ENCODE results near the gene CDC42EP4.
A peak's percentile ranks its signal among the peaks of the same experiment; 100 is the strongest.
"Not testable (repeated sequence)": the region's sequence is repeated elsewhere in the genome, so short reads cannot be mapped to it uniquely, and the experiment has no call there.

Gene CDC42EP4

DNA sequence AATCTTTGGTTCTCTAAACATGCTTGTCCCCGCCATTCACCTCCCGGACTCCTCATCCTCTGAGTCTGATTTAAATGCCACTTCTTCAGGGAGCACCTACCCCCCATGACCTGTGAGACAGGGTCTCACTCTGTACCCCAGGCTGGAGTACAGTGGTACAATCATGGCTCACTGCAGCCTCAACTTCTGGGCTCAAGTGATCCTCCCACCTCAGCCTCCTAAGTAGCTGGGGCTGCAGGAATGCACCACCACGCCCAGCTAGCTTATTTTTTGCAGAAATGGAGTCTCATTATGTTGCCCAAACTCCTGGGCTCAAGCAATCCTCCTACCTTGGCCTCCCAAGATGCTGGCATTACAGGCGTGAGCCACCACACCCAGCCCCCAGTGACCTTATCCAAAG, 37.3 kb downstream of the CDC42EP4 start:
- DNase-seq: no peak

DNA sequence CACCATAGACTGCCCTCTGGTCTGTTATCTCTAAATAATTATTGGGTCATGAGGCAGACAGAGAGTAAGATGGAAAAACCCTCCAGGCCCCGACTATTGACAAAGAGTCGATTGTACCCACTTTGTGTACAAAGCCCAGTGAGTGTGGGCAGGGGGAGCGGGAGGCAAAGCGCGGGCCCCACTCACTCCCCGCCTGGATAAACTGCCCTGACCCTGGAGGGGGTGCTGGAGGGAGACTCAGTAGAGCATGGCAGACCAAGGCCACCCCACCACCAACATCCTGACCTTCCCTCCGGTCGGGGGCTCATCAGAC, 38.9 kb downstream of the CDC42EP4 start:
- DNase-seq: no peak

DNA sequence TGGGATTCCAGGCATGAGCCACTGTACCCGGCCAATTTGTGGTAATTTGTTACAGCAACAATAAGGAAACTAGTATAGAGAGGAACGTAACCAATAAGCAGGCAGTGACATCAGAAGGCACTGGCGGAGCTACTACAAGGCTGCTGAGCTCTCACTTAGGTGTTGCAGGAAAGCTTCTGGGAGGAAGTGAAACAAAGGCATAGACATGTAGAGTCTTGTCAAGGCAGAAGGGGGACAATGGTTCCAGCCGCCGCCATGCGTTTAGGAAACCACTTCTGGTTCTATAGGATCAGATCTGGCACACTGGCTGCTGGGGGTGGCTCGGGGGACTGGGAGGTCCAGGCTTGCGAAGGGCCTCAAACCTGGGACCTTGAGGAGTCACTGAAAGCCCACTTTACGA, 40.7 kb downstream of the CDC42EP4 start:
- no peak for DNase-seq

DNA sequence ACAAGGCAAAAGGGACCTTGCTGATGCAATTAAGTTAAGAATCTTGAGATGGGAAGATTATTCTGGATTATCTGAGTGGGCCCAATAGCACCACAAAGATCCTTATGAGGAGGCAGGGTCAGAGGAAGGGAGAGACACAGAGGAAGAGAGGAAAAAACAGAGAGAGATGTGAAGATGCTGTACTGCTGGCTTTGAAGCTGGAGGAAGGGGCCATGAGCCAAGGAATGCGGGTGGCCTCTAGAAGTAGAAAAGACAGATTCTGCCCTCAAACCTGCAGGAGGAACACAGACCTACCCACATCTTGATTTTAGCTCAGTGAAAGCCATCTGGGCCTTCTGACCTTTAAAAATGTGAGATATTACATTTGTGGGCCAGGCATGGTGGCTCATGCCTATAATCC, 42.0 kb downstream of the CDC42EP4 start:
- no peak for DNase-seq

DNA sequence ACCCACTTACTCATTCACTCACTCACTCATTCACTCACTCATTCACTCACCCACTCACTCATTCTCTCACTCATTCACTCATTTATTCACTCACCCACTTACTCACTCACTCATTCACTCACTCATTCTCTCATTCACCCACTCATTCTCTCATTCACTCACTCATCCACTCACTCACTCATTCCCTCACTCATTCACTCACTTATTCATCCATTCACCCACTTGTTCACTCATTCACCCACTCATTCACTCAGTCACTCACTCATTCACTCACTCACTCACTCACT, 42.5 kb downstream of the CDC42EP4 start:
- no peak for DNase-seq

DNA sequence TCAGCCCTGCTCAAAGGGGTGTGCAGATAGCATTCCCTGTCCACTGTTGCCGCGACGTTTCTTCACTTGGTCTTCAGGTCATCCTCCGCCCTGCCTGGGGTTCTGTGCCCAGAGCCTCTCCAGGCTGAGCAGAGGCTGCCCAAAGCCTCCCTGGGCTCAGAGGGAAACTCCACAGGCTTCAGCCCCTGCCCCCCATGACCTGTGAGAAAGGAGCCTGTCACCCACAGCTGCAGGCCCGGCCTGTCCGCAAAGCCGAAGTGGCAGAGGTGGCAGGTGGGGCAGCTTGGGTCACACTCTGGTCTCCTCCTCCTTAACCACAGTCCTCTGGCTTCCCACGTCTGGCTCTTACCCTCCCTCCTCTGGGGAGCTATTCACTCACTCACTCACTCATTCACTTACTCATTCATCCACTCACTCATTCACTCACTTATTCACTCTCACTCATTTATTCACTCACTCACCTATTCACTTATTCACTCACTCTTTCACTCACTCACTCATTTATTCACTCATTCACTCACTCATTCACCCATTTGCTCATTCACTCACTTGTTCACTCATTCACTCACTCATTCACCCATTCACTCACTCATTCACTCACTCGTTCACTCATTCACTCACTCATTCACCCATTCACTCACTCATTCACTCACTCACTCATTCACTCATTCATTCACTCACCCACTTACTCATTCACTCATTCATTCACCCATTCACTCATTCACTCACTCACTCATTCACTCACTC, 43.0 kb downstream of the CDC42EP4 start:
- DNase-seq: no peak

DNA sequence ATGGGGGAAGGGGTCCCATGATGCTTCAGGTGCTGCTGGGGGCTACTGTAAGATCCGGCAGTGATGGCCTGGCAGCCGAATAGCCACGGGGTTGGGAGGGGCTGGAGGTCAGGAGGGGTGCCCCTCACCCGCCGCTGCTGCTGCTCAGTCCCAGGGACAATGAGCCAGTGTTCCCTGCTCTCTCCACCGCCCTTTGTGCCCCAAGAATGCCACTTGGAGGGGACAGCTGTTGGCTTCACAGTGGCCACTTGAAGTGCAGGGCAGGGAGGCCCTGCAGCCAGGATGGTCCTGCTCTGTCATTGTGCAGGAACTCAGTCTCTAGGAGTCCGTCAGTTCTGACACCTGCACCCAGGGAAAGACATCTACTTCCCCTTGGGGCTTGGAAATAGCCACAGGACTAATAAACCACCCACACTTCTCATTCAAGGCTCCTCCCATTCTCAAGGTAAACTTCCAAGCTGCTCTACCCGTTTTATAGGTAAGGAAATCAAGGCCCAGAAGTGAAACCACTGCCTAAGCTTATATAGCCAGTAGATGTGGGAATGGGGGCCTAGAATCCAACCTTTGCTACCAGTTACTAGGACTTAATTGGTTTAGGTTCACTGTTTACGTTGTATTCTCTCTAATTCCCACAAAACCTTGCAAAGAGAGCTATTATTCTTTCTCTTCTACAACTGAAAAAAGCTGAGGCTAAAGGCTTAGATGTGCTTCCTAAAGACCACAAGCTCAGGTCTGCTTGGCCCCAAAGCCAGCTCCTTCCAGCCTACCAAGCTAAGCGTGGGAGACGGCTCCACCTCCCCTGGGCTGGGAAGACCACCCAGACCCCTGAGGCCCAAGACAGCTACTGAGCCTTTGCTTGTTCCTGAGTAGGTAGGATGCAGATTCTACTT, 43.9 kb downstream of the CDC42EP4 start:
- DNase-seq: no peak

DNA sequence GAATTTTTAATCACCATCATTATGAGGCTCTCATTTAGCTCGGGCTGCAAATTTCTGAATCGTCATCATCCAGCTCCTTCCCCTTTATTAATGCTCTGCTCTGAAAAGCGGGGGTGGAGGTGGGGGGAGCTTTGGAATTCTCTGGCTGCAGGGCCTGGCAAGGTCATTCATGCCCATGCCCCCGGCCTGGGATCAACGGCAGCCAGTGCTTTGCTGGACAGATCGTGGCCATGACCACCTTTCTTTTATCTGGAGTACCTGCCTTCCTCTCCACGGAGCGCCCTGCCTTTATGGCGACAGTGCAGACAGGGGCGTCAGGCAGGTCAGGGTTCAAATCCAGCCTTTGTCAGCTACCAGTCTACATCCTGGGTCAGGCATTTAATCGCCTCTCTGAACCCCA, 45.0 kb downstream of the CDC42EP4 start:
- no peak for DNase-seq

DNA sequence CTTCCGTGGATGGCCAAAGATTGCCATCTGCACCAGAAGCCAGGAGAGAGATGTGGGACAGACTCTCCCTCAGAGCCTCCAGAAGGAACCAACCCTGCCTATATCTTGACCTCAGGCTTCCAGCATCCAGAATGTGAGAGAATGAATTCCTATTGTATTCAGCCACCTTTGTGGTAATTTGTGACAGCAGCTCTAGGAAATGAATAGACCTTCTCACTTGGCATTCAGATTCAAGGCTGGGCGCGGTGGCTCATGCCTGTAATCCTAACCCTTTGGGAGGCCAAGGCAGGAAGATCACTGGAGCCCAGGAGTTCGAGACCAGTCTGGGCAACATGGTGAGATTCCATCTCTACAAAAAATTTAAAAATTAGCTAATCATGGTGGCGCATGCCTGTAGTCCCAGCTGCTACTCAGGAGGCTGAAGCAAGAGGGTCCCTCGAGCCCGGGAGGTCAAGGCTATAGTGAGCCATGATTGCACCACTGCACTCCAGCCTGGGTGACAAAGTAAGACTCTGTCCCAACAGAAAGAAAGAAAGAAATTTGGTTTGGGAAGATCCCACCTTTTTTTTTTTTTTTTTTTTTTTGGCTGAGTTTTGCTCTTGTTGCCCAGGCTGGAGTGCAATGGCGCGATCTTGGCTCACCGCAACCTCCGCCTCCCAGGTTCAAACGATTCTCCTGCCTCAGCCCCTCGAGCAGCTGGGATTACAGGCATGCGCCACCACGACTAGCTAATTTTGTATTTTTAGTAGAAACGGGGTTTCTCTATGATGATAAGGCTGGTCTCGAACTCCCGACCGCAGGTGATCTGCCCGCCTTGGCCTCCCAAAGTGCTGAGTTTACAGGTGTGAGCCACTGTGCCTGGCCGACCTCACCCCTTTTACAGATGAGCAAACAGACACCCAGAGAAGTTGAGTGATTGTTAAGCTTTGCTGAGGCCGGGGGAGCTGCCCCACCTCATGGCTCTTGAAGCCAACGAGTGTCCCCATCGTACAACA, 45.9 kb downstream of the CDC42EP4 start:
- DNase-seq: no peak

DNA sequence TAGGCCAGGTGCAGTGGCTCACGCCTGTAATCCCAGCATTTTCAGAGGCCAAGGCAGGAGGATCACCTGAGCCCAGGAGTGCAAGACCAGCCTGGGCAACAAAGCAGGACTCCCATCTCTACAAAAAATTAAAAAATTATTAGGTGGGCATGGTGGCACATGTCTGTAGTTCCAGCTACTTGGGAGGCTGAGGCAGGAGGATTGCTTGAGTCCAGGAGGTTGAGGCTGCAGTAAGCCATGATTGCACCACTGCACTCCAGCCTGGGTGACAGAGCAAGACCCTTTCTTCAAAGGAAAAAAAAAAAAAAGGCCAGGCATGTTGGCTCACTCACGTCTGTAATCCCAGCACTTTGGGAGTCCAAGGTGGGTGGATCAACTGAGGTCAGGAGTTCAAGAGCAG, 47.4 kb downstream of the CDC42EP4 start:
- DNase-seq: not testable (repeated sequence)

DNA sequence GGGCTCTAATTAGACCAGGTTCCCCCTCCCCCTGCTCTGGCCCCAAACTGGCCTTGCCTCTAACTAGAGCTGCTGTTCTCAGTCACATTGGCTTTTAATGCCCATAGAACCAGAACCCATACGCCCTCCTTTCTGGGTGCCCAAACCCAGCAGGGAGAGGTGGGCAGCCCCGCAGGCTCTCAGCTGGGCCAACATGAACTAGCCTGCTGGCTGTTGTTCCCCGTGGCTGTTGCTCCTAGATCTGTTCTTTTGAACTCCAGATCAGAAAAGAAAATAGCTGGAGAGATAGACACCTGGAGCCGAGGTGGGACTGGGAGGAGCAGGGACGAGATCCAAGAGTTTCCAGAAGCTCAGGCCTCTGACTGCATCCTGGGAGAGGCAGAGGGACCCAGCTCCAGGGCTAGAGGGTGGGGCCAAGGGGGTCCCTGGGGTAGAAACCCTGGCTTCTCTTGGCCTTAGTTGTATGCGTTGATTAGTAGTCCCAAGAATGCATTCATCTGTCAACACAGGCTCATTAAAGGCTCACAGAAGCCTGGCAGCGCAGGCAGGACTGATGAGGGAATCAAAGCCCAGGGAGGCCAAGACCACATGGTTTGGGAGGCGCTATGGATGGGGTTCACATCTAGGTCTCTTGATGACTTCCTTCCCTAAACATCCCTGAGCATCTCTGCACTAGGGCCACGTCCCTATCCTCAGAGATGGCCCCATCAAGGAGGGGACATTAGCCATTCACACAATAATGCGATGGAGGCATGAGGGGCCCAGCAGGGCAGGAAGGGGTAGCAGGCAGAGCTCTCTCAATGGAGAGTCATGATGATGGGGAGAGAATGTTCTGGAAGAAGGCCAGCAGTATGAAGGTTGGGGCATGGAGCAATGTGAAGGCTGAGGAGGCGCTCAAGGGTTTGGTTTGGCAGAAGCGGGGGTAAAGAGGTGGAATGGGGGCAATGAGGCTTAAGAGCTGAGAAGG, 48.8 kb downstream of the CDC42EP4 start:
- DNase-seq: peak; percentile 54

DNA sequence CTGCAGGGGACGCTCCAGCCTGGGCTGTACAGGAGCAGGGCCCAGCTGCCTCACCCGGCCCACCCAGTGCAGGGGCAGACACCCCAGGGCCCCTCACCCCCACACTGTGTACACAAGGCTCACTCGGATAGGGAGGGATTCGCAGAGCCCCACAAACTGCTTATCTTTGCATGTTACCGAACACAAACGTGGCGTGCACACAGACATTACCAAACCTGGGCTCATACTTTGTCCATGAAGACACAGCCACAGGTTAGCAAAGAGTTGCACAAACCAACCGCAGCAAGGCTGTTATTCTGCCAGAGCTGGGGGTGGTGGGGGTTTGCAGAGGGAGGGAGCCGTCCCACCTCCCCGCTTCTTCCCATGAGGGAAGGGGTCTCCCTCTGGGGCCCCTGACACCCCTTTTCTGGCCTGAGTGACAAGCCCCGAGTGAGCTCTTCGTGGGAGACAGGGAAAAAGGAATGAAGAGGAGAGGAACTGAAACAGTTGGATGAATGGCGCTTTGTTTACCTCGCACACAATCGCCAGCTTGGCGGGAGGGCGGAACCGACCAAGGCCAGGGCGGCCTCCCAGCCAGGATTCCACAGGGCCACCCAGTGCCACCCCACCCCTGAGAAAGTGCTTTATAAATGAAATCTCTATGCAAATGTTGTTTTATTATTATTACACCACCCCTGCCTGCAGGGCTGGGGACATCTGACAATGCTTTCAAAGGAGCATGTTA, 49.7 kb downstream of the CDC42EP4 start:
- peak; percentile 10 for DNase-seq

DNA sequence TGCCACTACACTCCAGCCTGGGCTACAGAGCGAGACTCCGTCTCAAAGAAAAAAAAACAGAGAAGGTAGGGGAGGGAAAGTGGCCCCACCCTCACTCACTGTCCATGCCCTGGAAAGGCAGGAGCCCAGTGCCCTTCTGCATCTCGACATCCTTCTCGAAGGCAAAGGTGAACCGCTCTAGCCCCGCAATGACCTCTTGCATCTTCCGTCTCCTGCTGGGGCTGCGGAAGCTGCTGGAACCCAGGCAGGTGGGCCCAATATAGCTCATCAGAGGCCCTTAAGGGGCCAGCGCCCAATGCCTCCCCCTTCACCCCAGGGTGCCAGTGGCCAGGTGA, 50.2 kb downstream of the CDC42EP4 start, which contains the start of gene CPSF4L:
CPSF4L (minus strand) TSS at position 264 of the 335 bp plus-strand sequence; CDS start at position 202, 62 bp downstream.
- DNase-seq: no peak

DNA sequence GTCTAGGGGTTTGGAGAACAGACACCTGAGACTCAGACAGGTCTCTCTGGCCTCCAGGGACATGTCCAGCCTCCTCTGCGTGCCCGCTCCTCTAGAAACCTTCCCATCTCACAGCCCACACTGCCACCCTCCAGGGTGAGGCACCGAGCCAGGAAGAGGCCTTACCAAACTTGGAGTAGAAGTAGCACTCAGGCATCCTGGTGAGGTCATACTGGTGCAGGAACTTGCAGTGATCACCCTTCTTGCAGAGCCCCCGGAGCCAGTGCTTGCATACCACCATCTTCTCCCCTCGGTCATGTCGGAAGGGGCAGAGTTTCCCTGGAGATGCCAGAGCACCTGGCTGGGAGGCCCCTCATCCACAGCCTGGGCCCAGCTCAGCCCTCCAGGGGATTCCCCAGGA, 54.3 kb downstream of the CDC42EP4 start:
- DNase-seq: no peak

DNA sequence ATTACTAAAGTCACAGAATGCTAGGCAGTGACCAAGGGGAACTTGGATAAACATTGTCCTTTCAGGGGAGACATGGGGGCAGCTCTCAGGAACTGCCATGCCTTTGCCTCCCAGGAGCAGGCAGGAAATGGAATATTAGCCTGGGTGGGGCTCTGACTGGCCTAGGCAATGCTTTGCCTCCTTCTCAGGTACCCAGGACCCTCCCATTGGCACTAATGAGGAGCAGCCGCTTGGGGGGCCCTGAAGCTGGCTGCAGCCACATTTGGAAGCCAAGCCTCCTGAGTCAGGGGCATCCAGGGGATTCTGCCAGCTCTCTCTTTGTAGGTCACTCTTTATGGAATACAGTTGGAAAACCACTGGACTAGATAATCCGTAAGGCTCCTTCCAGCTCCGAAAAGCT, 55.6 kb downstream of the CDC42EP4 start:
- no peak for DNase-seq

DNA sequence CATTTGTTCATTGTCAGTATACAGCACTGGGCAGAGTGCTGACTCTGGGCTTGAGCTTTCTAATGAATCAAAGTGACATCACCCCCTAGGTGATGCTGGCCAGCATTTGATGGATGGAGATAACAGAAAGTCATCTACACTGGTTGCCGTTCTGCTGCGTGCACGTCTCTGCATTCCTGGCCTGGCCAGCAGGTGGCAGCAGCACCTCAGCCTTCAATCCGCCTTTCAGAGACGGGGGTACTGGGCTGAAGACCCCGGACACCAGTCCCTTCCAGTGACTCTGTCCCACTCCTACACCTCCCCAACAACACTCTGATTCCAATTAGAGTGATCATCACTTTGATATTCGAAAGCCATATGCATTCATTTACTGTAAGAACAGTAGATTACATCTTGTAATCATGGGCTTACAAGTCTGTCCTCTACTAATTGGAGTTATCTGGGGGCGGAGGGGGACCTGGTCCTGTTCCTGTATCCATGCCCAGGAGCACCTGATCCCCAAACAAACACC, 56.1 kb downstream of the CDC42EP4 start:
- DNase-seq: peak; percentile 28

DNA sequence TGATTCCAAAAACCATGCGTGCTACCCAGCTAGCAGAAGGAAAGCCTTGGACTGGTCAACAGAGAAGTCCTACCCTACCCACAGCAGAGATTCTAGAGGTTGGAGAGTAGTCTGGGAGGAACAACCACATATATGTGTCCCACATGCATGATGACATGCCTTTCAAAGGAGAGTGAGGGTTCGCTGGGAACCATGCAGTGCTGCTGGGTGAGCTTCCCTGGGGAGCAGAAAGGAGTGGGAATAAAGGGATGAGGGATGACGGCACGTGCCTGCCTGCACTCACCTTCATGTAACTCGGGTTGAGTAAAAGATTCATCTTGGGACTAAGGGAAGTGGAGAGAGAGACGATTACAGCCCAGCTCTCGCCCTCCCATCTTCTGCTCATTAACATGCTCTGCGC, 59.9 kb downstream of the CDC42EP4 start:
- no peak for DNase-seq

DNA sequence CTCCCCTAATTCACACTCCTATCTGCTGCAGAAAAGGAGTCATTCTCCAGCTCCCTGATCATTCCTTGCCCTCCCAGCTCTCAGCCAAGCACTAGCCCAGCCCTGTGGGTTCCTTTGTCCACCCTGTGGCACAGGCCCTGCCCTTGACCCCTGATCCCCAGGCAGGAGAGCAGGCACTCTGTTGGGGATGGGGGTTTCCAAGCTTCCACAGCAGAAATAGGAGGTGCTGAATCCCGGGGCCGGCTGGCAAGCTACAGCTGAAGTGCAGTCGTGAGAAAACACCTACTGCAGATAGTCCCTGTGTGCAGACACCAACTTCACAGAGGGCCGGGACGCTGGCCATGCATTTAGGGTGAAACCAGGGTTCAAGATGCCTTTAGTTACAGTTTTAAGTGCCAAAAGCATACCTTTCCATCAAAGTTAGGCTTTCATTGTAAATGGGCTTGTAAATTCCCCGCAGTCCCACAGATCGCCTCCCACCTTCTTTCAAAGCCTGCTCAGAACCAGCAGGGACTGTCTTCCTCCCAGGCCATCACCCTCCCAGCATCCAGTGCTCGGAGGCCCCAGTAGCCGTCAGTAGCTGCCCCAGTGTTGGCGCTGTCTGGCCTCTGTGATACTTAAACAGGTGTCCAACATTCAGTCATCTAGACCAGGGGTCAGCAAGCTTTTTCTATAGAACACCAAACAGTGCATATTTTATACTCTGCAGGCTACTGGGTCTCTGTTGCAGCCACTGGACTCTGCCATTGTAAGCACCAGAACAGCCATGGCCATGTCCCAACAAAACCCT, 60.8 kb downstream of the CDC42EP4 start:
- no peak for DNase-seq

DNA sequence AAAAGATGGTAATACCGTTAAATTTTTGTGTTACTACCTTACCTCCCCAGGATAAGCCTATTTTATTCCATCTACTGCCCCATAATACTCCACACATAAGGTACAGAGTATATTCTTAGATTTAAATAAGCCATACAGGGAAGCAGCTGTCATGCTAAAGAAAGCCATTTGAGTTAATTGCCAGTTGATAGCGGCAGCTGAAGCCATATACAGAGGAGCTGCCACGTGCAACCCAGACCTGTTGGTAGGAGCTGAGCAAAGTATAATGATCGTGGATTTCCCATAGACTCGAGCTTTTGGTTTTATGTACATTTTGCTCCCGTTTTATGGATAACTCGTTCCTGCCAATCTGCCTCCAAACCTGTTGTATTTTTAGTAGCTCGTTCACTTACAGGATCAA, 62.1 kb downstream of the CDC42EP4 start:
- DNase-seq: no peak

DNA sequence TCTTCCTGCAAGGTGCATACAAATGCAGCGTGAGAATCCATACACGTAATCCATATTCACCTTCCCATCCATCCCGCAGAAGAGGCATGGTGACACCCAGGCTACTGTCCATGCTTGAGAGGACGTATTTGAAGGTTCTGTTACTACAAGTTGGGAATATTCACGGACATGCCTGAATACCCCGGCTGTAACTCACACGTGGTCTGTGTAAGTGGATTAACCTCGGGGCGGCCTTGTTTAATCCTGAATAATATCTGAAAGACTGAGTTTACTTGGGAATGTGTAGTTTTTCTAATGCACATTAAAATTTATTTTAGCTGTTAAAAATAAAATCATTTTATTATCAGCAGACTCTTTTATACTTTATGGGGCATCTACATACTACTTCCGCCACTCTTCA, 63.3 kb downstream of the CDC42EP4 start:
- no peak for DNase-seq
